HCT116 (cell line): ENCODE measurements around the gene AUTS2. TPM values are rescaled to one million over a fixed set of nuclear protein-coding genes. Genes with fewer than 3 reads are reported as not detected.

Experiments used
- ATAC-seq: fragments of 200-7000 bp; cut with Tn5 transposase; 2 replicates; pipeline ENCODE4 v1.9.1; 2020; ENCODE audit warnings: mild to moderate bottlenecking, moderate library complexity
- BruUV-seq: library from RNA; stranded (reverse); fragments of 400-500 nt; replicated peaks from 2 replicates; lab custom pipeline; 2021; lab: Mats Ljungman, UMichigan
- CTCF ChIA-PET: fragments of 300-600 bp; sonication (Branson Sonifier 250); formaldehyde crosslinking; loops from one replicate; lab custom pipeline; 2021; ENCODE audit warnings: antibody characterized with exemption; lab: Charles Lee
- POLR2A ChIA-PET: fragments of 300-600, 350-600 bp; sonication (Branson Sonifier 250); formaldehyde crosslinking; loops from one replicate; lab custom pipeline; 2021; ENCODE audit warnings: antibody characterized with exemption; lab: Charles Lee
- RAD21 ChIA-PET, 2 experiments: fragments of 300-600 bp; sonication (Branson Sonifier 250); formaldehyde crosslinking; loops; one replicate each; lab custom pipeline; 2023; ENCODE audit warnings: low total read pairs in 2 of 2; ENCODE audit not compliant: uncharacterized antibody in 2 of 2, unreplicated experiment in 2 of 2, low non-redundant PET in 1 of 2; lab: Charles Lee
- DNase-seq: peaks from one replicate; pipeline ENCODE4 v3.0.0-alpha.2; 2010; ENCODE audit warnings: low read depth, low spot score
- H2AFZ ChIP-seq: fragments of 200-600 bp; shearing (Covaris generic), sonication (generic); 2 replicates; pipeline ENCODE4 v1.6.1; 2017; ENCODE audit warnings: low read depth, mixed run types, mixed read lengths, antibody characterized with exemption, low read length; ENCODE audit not compliant: poor library complexity, severe bottlenecking
- H3K27ac ChIP-seq: 2 replicates; pipeline ENCODE4 v1.5.1; 2012; ENCODE audit warnings: low read depth, low read length
- H3K27me3 ChIP-seq: fragments of 200-600 bp; sonication (generic); 2 replicates; pipeline ENCODE4 v1.6.1; 2016; ENCODE audit warnings: mixed run types, low read length, mixed read lengths; ENCODE audit not compliant: insufficient read depth
- H3K36me3 ChIP-seq, 2 experiments: fragments of 200-500 bp in 1 of 2; fragments of 200-600 bp in 1 of 2; sonication (Bioruptor generic) in 1 of 2; sonication (generic) in 1 of 2; 2 replicates each; pipeline versions ENCODE4 v1.5.1 to v1.6.1; 2014 to 2016; ENCODE audit warnings: low read length in 2 of 2, inconsistent platforms in 1 of 2, mixed read lengths in 1 of 2, mixed run types in 1 of 2; ENCODE audit not compliant: insufficient read depth in 2 of 2, control insufficient read depth in 1 of 2
- H3K4me1 ChIP-seq, 2 experiments: fragments of 200-600 bp in 1 of 2; sonication (generic) in 1 of 2; 2 replicates each; pipeline versions ENCODE4 v1.5.1 to v1.6.1; 2012 to 2017; ENCODE audit warnings: low read length in 2 of 2, inconsistent platforms in 1 of 2, mild to moderate bottlenecking in 1 of 2, mixed read lengths in 1 of 2, mixed run types in 1 of 2, moderate library complexity in 1 of 2; ENCODE audit not compliant: insufficient read depth in 2 of 2, control insufficient read depth in 1 of 2
- H3K4me2 ChIP-seq: fragments of 200-600 bp; sonication (generic); 2 replicates; pipeline ENCODE4 v1.6.1; 2017; ENCODE audit warnings: mixed run types, low read length, mixed read lengths
- H3K4me3 ChIP-seq, 2 experiments: fragments of 200-600 bp in 1 of 2; sonication (generic) in 1 of 2; replicated peaks in 1 of 2; 2 replicates each; pipeline ENCODE4 v1.5.1; 2011 to 2016; ENCODE audit warnings: low read length in 2 of 2, control low read depth in 1 of 2, low read depth in 1 of 2, mild to moderate bottlenecking in 1 of 2, mixed read lengths in 1 of 2, mixed run types in 1 of 2
- H3K79me2 ChIP-seq: fragments of 200-600 bp; sonication (generic); 2 replicates; pipeline ENCODE4 v1.6.1; 2017; ENCODE audit warnings: mild to moderate bottlenecking, mixed run types, low read length, moderate library complexity, mixed read lengths; ENCODE audit not compliant: insufficient read depth
- H3K9ac ChIP-seq: fragments of 200-600 bp; sonication (generic); 2 replicates; pipeline ENCODE4 v1.6.1; 2016; ENCODE audit warnings: low read length, mixed read lengths
- H3K9me2 ChIP-seq: fragments of 200-600 bp; sonication (generic), shearing (Covaris generic); 2 replicates; pipeline ENCODE4 v1.6.1; 2017; ENCODE audit warnings: mixed run types, mild to moderate bottlenecking, moderate library complexity; ENCODE audit not compliant: insufficient read depth
- H3K9me3 ChIP-seq, 2 experiments: fragments of 200-500 bp in 1 of 2; fragments of 200-600 bp in 1 of 2; sonication (Bioruptor generic) in 1 of 2; sonication (generic) in 1 of 2; 2 replicates each; pipeline ENCODE4 v1.6.1; 2014 to 2017; ENCODE audit warnings: low read length in 2 of 2, mixed read lengths in 2 of 2, inconsistent platforms in 1 of 2, low read depth in 1 of 2, mild to moderate bottlenecking in 1 of 2, mixed run types in 1 of 2, moderate library complexity in 1 of 2; ENCODE audit not compliant: control insufficient read depth in 1 of 2, insufficient read depth in 1 of 2
- H4K20me1 ChIP-seq: fragments of 200-600 bp; sonication (generic), shearing (Covaris generic); 2 replicates; pipeline ENCODE4 v1.6.1; 2017; ENCODE audit warnings: mixed run types, mild to moderate bottlenecking, moderate library complexity; ENCODE audit not compliant: insufficient read depth
- CTCF ChIP-seq, 3 experiments: fragments of 200-600 bp in 1 of 3; sonication (generic) in 1 of 3; IDR thresholded peaks in 2 of 3; conservative IDR thresholded peaks in 1 of 3; 2 replicates each; pipeline ENCODE4 v1.5.1; 2012 to 2017; ENCODE audit warnings: low read depth in 2 of 3, low read length in 2 of 3, antibody characterized with exemption in 1 of 3, borderline replicate concordance in 1 of 3, control low read depth in 1 of 3, mild to moderate bottlenecking in 1 of 3, mixed read lengths in 1 of 3, mixed run types in 1 of 3, moderate library complexity in 1 of 3; ENCODE audit not compliant: insufficient read depth in 1 of 3
- POLR2AphosphoS5 ChIP-seq: IDR thresholded peaks from 2 replicates; pipeline ENCODE4 v1.6.1; 2011; ENCODE audit warnings: mild to moderate bottlenecking, low read depth, low read length, moderate library complexity
- REST ChIP-seq: IDR thresholded peaks from 2 replicates; pipeline ENCODE4 v1.6.1; 2012; ENCODE audit warnings: low read depth
- SIN3A ChIP-seq: IDR thresholded peaks from 2 replicates; pipeline ENCODE4 v1.6.1; 2012; ENCODE audit warnings: low read depth
- YY1 ChIP-seq: IDR thresholded peaks from 2 replicates; pipeline ENCODE4 v1.6.1; 2011; ENCODE audit warnings: low read length, low read depth, moderate library complexity, mild to moderate bottlenecking; ENCODE audit not compliant: insufficient replicate concordance; ENCODE audit errors: extremely low read depth
- intact Hi-C: fragments of 100-400 bp; cut with micrococcal nuclease; formaldehyde crosslinking; loops from 2 replicates; pipeline ENCODE4 v1.10.0; 2022
- total RNA-seq: library from RNA; stranded (reverse); gene quantifications from one replicate; pipeline ENCODE4 v1.2.1, GENCODE V29; 2021; ENCODE audit not compliant: unreplicated experiment

AUTS2 gene
- total RNA-seq, 1 experiment from 2014 or later = 0.93 TPM

GRCh38 chr7:70313271-70313670 is 715.0 kb downstream of the AUTS2 start:
- H3K79me2 ChIP-seq = no peaks in the 10 kb centered on the region
- no peak overlapping the region for H3K4me3 ChIP-seq
- H3K36me3 ChIP-seq = no peaks in the 10 kb centered on the region
- no peak overlapping the region for H3K27ac ChIP-seq
- no peaks in the 10 kb centered on the region for H3K4me1 ChIP-seq
- RAD21 ChIA-PET = no interaction called here
- no peaks in the 10 kb centered on the region for H3K27me3 ChIP-seq
- intact Hi-C loops = no loop called here
- no peak overlapping the region for H3K9ac ChIP-seq
- no peak for DNase-seq
- BruUV-seq = no TSS peak
- no peaks in the 10 kb centered on the region for H4K20me1 ChIP-seq
- no peaks in the 10 kb centered on the region for H3K9me2 ChIP-seq
- no peak for TF ChIP-seq SIN3A
- TF ChIP-seq, all 23 proteins: peak for 0
- CTCF ChIA-PET = no interaction called here
- POLR2A ChIA-PET = no interaction called here
- H3K9me3 ChIP-seq = peaks cover 5 to 41% of the 10 kb centered on the region in 2 experiments; a peak in 2 of 4 replicates
- ATAC-seq = no peak
- H2AFZ ChIP-seq = no peak overlapping the region
- H3K4me2 ChIP-seq = no peak overlapping the region

- no peak overlapping the region for H3K4me3 ChIP-seq
- intact Hi-C loops = no loop called here
- TF ChIP-seq YY1 = no peak
- no peak for TF ChIP-seq CTCF (IDR thresholded peaks at IDR 0.05 in 2 of 3, conservative IDR thresholded peaks at IDR 0.05 in 1 of 3; ENCODE audit: borderline replicate concordance in 1 of 3, insufficient read depth in 1 of 3, low read depth in 2 of 3, low read length in 2 of 3)
- no peak for TF ChIP-seq POLR2AphosphoS5
- no peak for TF ChIP-seq REST
- no peak overlapping the region for H3K4me2 ChIP-seq
- H3K36me3 ChIP-seq = no peaks in the 10 kb centered on the region
- no peaks in the 10 kb centered on the region for H3K27me3 ChIP-seq
- H3K4me1 ChIP-seq = no peaks in the 10 kb centered on the region
- no peak for ATAC-seq
- POLR2A ChIA-PET = no interaction called here
- H3K9me3 ChIP-seq = peaks cover 5 to 42% of the 10 kb centered on the region in 2 experiments; a peak in 2 of 4 replicates
- no peaks in the 10 kb centered on the region for H4K20me1 ChIP-seq
- RAD21 ChIA-PET = no interaction called here
- no peak overlapping the region for H3K27ac ChIP-seq
- no peaks in the 10 kb centered on the region for H3K79me2 ChIP-seq
- no peak for DNase-seq
- no TSS peak for BruUV-seq
- H2AFZ ChIP-seq = no peak overlapping the region
- H3K9me2 ChIP-seq = no peaks in the 10 kb centered on the region
- no peak overlapping the region for H3K9ac ChIP-seq
- CTCF ChIA-PET = no interaction called here
These were observed 715.4 kb downstream of the AUTS2 start for GRCh38 chr7:70313687-70314086.
